ENCODE data around the gene KIF26A. TPM values are rescaled to one million over a fixed set of nuclear protein-coding genes. Genes with fewer than 3 reads are reported as not detected.
"Not testable (repeated sequence)": the region's sequence is repeated elsewhere in the genome, so short reads cannot be mapped to it uniquely, and the experiment has no call there.

The KIF26A gene
- total RNA-seq, 1 donor from 2014 or later: 13.0 TPM

GRCh38 chr14:104216457-104216856, 78.1 kb downstream of the KIF26A start:
- FAIRE-seq (no peak), DNase-seq (ENCODE audit: low spot score in 2 of 2) (no peak)

- DNase-seq (ENCODE audit: low spot score in 2 of 2) (no peak), FAIRE-seq (no peak)
Observed at GRCh38 chr14:104217486-104218360, 79.3 kb downstream of the KIF26A start.

GRCh38 chr14:104218361-104219180, 80.2 kb downstream of the KIF26A start:
- DNase-seq (ENCODE audit: low spot score in 2 of 2) (no peak), FAIRE-seq (no peak)

- no peak for DNase-seq (ENCODE audit: low spot score in 2 of 2)
- FAIRE-seq: no peak
Observed at GRCh38 chr14:104219731-104220214, 81.4 kb downstream of the KIF26A start.

- DNase-seq (ENCODE audit: low spot score in 2 of 2): no peak
- FAIRE-seq: no peak
Observed at GRCh38 chr14:104220215-104221070, 82.1 kb downstream of the KIF26A start.

GRCh38 chr14:104221071-104221625, 82.8 kb downstream of the KIF26A start:
- FAIRE-seq (no peak), DNase-seq (ENCODE audit: low spot score in 2 of 2) (no peak)

- no peak for DNase-seq (ENCODE audit: low spot score in 2 of 2)
- no peak for FAIRE-seq
Observed at GRCh38 chr14:104221636-104222369, 83.4 kb downstream of the KIF26A start.

- no peak for DNase-seq (ENCODE audit: low spot score in 2 of 2)
- FAIRE-seq: no peak
Observed at GRCh38 chr14:104222396-104223036, 84.1 kb downstream of the KIF26A start.

- no peak for DNase-seq (ENCODE audit: low spot score in 2 of 2)
- FAIRE-seq: no peak
Observed at GRCh38 chr14:104223101-104224041, 85.0 kb downstream of the KIF26A start.

- FAIRE-seq: no peak
- no peak for DNase-seq (ENCODE audit: low spot score in 2 of 2)
Observed at GRCh38 chr14:104224131-104224505, 85.7 kb downstream of the KIF26A start.

- no peak for DNase-seq (ENCODE audit: low spot score in 2 of 2)
- FAIRE-seq: no peak
Observed at GRCh38 chr14:104224506-104225277, 86.3 kb downstream of the KIF26A start.

GRCh38 chr14:104225278-104226190, 87.1 kb downstream of the KIF26A start:
- DNase-seq (ENCODE audit: low spot score in 2 of 2); FAIRE-seq: not testable (repeated sequence)

- FAIRE-seq (no peak), DNase-seq (ENCODE audit: low spot score in 2 of 2) (no peak)
Observed at GRCh38 chr14:104226421-104227383, 88.3 kb downstream of the KIF26A start.

GRCh38 chr14:104227806-104228205, 89.4 kb downstream of the KIF26A start:
- DNase-seq (ENCODE audit: low spot score in 2 of 2) (no peak), FAIRE-seq (no peak)

- no peak for DNase-seq (ENCODE audit: low spot score in 2 of 2)
- FAIRE-seq: no peak
Observed at GRCh38 chr14:104228221-104228620, 89.8 kb downstream of the KIF26A start.
